Lower lobe of right lung (tissue), 2 donors: ENCODE results near the gene RABEPK. TPM values are rescaled to one million over a fixed set of nuclear protein-coding genes. Genes with fewer than 3 reads are reported as not detected.
"Not testable (repeated sequence)": the region's sequence is repeated elsewhere in the genome, so short reads cannot be mapped to it uniquely, and the experiment has no call there.

Source experiments
- ATAC-seq, 2 donors: fragments of 200-7000 bp; cut with Tn5 transposase; one replicate each; pipeline ENCODE4 v1.9.1; 2020 to 2022; ENCODE audit warnings: mild to moderate bottlenecking in 2 of 2, moderate library complexity in 2 of 2
- DNase-seq: peaks from one replicate; pipeline ENCODE4 v3.0.0-alpha.2; 2020
- H3K27ac ChIP-seq: fragments of 200-600 bp; one replicate; pipeline ENCODE4 v1.8.0; 2022
- H3K27me3 ChIP-seq: fragments of 200-600 bp; one replicate; pipeline ENCODE4 v1.8.0; 2022; ENCODE audit warnings: low read depth
- H3K36me3 ChIP-seq: fragments of 200-600 bp; one replicate; pipeline ENCODE4 v1.8.0; 2022; ENCODE audit warnings: mild to moderate bottlenecking
- H3K4me1 ChIP-seq: fragments of 200-600 bp; one replicate; pipeline ENCODE4 v1.8.0; 2022
- H3K4me3 ChIP-seq: fragments of 200-600 bp; one replicate; pipeline ENCODE4 v1.8.0; 2022; ENCODE audit warnings: mild to moderate bottlenecking
- H3K9me3 ChIP-seq: fragments of 200-600 bp; one replicate; pipeline ENCODE4 v1.8.0; 2022
- intact Hi-C: fragments of 100-400 bp; cut with DNase I; formaldehyde crosslinking; loops from one replicate; pipeline ENCODE4 v1.11.0; 2022
- total RNA-seq: library from RNA; stranded (reverse); fragmentation: NEBNext Ultra II Directional; extraction: Animal tissue kit (Norgen Biotek cat#: 25700); gene quantifications from one replicate; pipeline ENCODE4 v1.2.1, GENCODE V29; 2021
- TF ChIP-seq, protein P1 (sequence below): fragments of 200-600 bp; IDR thresholded peaks from one replicate; pipeline ENCODE4 v1.8.0; 2022; ENCODE audit warnings: antibody characterized with exemption, mild to moderate bottlenecking
- donor health status: DM: no; HTN: yes; CAD: no; lungs with severe emphysema.

Gene RABEPK
- total RNA-seq, 1 donor from 2014 or later: 12.3 TPM

GRCh38 chr9:125235804-125236519 lies 35.6 kb downstream of the RABEPK start:
- peak overlapping the region; percentile 92 for H3K4me3 ChIP-seq
- TF ChIP-seq, protein P1, sequence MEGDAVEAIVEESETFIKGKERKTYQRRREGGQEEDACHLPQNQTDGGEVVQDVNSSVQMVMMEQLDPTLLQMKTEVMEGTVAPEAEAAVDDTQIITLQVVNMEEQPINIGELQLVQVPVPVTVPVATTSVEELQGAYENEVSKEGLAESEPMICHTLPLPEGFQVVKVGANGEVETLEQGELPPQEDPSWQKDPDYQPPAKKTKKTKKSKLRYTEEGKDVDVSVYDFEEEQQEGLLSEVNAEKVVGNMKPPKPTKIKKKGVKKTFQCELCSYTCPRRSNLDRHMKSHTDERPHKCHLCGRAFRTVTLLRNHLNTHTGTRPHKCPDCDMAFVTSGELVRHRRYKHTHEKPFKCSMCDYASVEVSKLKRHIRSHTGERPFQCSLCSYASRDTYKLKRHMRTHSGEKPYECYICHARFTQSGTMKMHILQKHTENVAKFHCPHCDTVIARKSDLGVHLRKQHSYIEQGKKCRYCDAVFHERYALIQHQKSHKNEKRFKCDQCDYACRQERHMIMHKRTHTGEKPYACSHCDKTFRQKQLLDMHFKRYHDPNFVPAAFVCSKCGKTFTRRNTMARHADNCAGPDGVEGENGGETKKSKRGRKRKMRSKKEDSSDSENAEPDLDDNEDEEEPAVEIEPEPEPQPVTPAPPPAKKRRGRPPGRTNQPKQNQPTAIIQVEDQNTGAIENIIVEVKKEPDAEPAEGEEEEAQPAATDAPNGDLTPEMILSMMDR: no peak
- no peaks in the 10 kb centered on the region for H3K27me3 ChIP-seq
- H3K9me3 ChIP-seq: no peaks in the 10 kb centered on the region
- DNase-seq: no peak
- no peak for ATAC-seq
- intact Hi-C loops: no loop called here
- peaks cover 56% of the 10 kb centered on the region for H3K4me1 ChIP-seq
- H3K36me3 ChIP-seq: peaks cover 82% of the 10 kb centered on the region
- no peak overlapping the region for H3K27ac ChIP-seq

- peaks cover 76% of the 10 kb centered on the region for H3K36me3 ChIP-seq
- H3K27ac ChIP-seq, DNase-seq, H3K27me3 ChIP-seq, intact Hi-C loops, H3K9me3 ChIP-seq, ATAC-seq: not testable (repeated sequence)
- H3K4me1 ChIP-seq: peaks cover 56% of the 10 kb centered on the region
- peak overlapping the region; percentile 92 for H3K4me3 ChIP-seq
These were observed 36.3 kb downstream of the RABEPK start for GRCh38 chr9:125236520-125237159.

DNA sequence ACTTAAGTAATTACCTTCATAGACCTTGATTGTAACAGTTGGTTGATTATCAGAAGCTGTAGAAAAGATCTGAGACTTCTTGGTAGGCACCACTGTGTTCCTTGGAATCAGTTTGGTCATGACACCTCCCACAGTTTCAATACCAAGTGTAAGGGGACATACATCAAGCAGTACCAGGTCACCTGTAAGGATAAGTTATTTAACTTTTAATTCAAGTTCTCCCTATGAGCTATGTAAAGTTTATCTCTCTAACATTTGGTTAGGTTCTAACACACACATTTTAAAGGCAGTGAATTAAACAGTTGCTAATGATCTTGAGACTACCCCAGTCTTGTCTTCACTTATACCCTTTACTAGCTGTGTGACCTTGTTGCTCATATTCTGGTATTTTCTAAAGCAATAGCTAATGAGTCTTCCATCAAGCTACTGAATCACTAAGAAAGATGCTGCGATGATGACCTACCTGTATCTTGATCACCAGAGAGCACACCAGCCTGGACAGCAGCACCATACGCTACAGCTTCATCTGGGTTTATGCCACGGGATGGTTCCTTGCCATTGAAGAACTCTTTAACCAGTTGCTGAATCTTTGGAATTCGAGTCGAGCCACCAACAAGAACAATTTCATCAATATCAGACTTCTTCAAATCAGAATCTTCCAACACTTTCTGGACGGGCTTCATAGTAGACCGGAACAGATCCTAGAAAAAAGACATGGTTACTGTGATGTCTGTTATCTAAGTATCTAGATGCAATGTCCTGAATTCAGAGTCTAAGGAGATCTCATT lies 38.0 kb downstream of the RABEPK start:
- H3K4me1 ChIP-seq: peaks cover 62% of the 10 kb centered on the region
- intact Hi-C loops: no loop called here
- no peak for DNase-seq
- H3K27ac ChIP-seq: no peak overlapping the region
- TF ChIP-seq, protein P1: no peak
- no peaks in the 10 kb centered on the region for H3K27me3 ChIP-seq
- ATAC-seq: no peak
- H3K9me3 ChIP-seq: no peaks in the 10 kb centered on the region
- peak overlapping the region; percentile 92 for H3K4me3 ChIP-seq
- H3K36me3 ChIP-seq: peaks cover 65% of the 10 kb centered on the region

- DNase-seq: no peak
- intact Hi-C loops: no loop called here
- peaks cover 62% of the 10 kb centered on the region for H3K4me1 ChIP-seq
These were observed 38.6 kb downstream of the RABEPK start for GRCh38 chr9:125238915-125239446.

DNA sequence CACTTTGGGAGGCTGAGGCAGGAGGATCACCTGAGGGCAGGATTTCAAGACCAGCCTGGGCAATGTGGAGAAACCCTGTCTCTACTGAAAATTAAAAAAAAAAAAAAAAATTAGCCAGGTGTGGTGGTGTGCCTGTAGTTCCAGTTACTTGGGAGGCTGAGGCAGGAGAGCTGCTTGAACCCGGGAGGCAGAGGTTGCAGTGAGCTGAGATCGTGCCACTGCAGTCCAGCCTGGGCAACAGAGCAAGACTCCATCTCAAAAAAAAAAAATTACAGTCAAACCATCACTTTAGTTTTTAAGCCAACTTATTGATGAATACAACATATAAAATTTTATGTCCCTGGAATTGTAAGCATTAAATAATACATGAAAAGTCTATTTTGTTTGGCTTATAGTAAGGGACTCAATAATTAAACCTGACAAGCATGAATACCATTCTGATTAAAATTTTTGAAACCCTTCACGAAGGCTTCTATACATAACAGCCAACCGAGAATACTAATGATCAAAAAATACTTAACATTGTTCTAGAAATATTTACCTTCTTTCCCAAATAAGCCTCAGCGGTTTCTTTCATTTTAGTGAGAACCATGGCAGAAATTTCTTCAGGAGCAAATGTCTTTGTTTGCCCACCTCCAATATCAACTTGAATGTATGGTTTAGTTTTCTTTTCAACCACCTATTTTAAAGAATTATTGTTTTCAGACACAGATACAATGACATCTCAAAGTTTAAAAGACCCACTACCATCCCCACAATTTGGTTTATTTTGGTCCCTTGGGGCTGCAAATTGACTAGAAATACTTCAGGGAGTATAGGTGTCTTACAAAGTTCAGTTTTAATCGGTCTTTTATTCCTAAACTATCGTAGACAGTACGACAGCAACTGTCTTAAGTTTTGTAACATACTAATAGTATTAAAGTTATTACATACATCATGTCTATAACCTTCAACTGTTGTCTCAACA lies 39.6 kb downstream of the RABEPK start:
- Histone ChIP-seq H3K27ac (peak overlapping the region; percentile 97), H3K4me3 (peak overlapping the region; percentile 92), H3K4me1 (peaks cover 58% of the 10 kb centered on the region), H3K36me3 (peaks cover 51% of the 10 kb centered on the region), H3K9me3 (no peaks in the 10 kb centered on the region), H3K27me3 (no peaks in the 10 kb centered on the region)
- intact Hi-C loops: no loop called here
- TF ChIP-seq, protein P1: no peak
- ATAC-seq (no peak), DNase-seq (no peak)

More at GRCh38 chr9:125238915-125239446, 38.6 kb downstream of the RABEPK start:
- Histone ChIP-seq H3K36me3 (peaks cover 58% of the 10 kb centered on the region), H3K27me3 (no peaks in the 10 kb centered on the region), H3K9me3 (no peaks in the 10 kb centered on the region), H3K27ac (no peak overlapping the region), H3K4me3 (peak overlapping the region; percentile 92)
- ATAC-seq: no peak
- TF ChIP-seq, protein P1: no peak
